ENCODE data around the gene KIAA0319L. TPM values are rescaled to one million over a fixed set of nuclear protein-coding genes. Genes with fewer than 3 reads are reported as not detected.

The KIAA0319L gene
- total RNA-seq, 1 experiment from 2014 or later: 72.6 TPM

DNA sequence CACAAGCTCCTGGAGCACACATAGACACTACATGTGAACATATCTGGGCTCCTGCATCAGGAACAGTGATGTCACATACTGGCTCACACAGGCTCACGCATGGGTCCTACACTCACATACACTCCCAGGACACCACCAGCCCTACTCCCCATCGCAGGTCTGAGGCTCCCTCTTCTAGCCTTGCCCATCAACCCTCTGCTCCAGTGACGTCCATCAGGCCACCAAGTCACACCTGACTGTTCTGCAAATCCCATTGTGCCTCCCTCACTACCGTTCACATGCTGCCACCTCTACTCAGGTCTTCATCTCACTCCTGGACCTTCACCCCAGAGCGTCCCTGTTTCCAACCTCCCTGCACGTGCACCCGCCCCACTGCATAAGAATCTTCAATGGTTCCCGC lies 34.0 kb upstream of the KIAA0319L start:
- no peaks in the 10 kb centered on the region for H3K27me3 Mint-ChIP-seq (ENCODE audit: unreplicated experiment)
- H3K4me1 Mint-ChIP-seq (ENCODE audit: low read depth, unreplicated experiment): no peaks in the 10 kb centered on the region
- no peak for DNase-seq
- no peaks in the 10 kb centered on the region for H3K9me3 Mint-ChIP-seq (ENCODE audit: low read depth, unreplicated experiment)
- intact Hi-C loops (cut with micrococcal nuclease; ENCODE audit: unreplicated experiment): no loop called here
- CTCF ChIA-PET: no interaction called here
- no peak overlapping the region for H3K4me3 Mint-ChIP-seq (ENCODE audit: low read depth, unreplicated experiment)
- TF ChIP-seq CTCF (IDR thresholded peaks at IDR 0.05; ENCODE audit: unreplicated experiment): no peak
- BruUV-seq (replicated peaks): no TSS peak
- peaks cover 4% of the 10 kb centered on the region for H3K36me3 Mint-ChIP-seq (ENCODE audit: insufficient read depth, unreplicated experiment)
- H3K27ac Mint-ChIP-seq (ENCODE audit: unreplicated experiment): no peak overlapping the region

- Mint-ChIP-seq H3K9me3 (ENCODE audit: low read depth, unreplicated experiment) (no peaks in the 10 kb centered on the region), H3K36me3 (ENCODE audit: insufficient read depth, unreplicated experiment) (peaks cover 4% of the 10 kb centered on the region), H3K4me1 (ENCODE audit: low read depth, unreplicated experiment) (no peaks in the 10 kb centered on the region), H3K27ac (ENCODE audit: unreplicated experiment) (no peak overlapping the region), H3K4me3 (ENCODE audit: low read depth, unreplicated experiment) (no peak overlapping the region), H3K27me3 (ENCODE audit: unreplicated experiment) (no peaks in the 10 kb centered on the region)
- BruUV-seq (replicated peaks): no TSS peak
- intact Hi-C loops (cut with micrococcal nuclease; ENCODE audit: unreplicated experiment): no loop called here
- CTCF ChIA-PET: no interaction called here
- DNase-seq: no peak
- no peak for TF ChIP-seq CTCF (IDR thresholded peaks at IDR 0.05; ENCODE audit: unreplicated experiment)
Measured at GRCh38 chr1:35590476-35591040, 33.4 kb upstream of the KIAA0319L start.

GRCh38 chr1:35589516-35590427 lies 32.6 kb upstream of the KIAA0319L start:
- Mint-ChIP-seq H3K4me1 (ENCODE audit: low read depth, unreplicated experiment) (no peaks in the 10 kb centered on the region), H3K27me3 (ENCODE audit: unreplicated experiment) (no peaks in the 10 kb centered on the region), H3K9me3 (ENCODE audit: low read depth, unreplicated experiment) (no peaks in the 10 kb centered on the region), H3K4me3 (ENCODE audit: low read depth, unreplicated experiment) (no peak overlapping the region), H3K27ac (ENCODE audit: unreplicated experiment) (no peak overlapping the region), H3K36me3 (ENCODE audit: insufficient read depth, unreplicated experiment) (peaks cover 4% of the 10 kb centered on the region)
- DNase-seq: no peak
- no TSS peak for BruUV-seq (replicated peaks)
- TF ChIP-seq CTCF (IDR thresholded peaks at IDR 0.05; ENCODE audit: unreplicated experiment): no peak
- CTCF ChIA-PET: no interaction called here
- intact Hi-C loops (cut with micrococcal nuclease; ENCODE audit: unreplicated experiment): no loop called here

GRCh38 chr1:35588197-35588910 lies 31.2 kb upstream of the KIAA0319L start:
- BruUV-seq (replicated peaks): no TSS peak
- no peaks in the 10 kb centered on the region for H3K27me3 Mint-ChIP-seq (ENCODE audit: unreplicated experiment)
- H3K4me1 Mint-ChIP-seq (ENCODE audit: low read depth, unreplicated experiment): no peaks in the 10 kb centered on the region
- TF ChIP-seq CTCF (IDR thresholded peaks at IDR 0.05; ENCODE audit: unreplicated experiment): no peak
- CTCF ChIA-PET: no interaction called here
- intact Hi-C loops (cut with micrococcal nuclease; ENCODE audit: unreplicated experiment): no loop called here
- DNase-seq: no peak
- H3K27ac Mint-ChIP-seq (ENCODE audit: unreplicated experiment): no peak overlapping the region
- no peak overlapping the region for H3K4me3 Mint-ChIP-seq (ENCODE audit: low read depth, unreplicated experiment)
- H3K9me3 Mint-ChIP-seq (ENCODE audit: low read depth, unreplicated experiment): no peaks in the 10 kb centered on the region
- H3K36me3 Mint-ChIP-seq (ENCODE audit: insufficient read depth, unreplicated experiment): peaks cover 4% of the 10 kb centered on the region

Measured in Calu3 (cell line).